HG02571 (cell line): Measurements from ENCODE around the gene CARD16.
"Not testable (repeated sequence)": the region's sequence is repeated elsewhere in the genome, so short reads cannot be mapped to it uniquely, and the experiment has no call there.

Experiments
- ATAC-seq: cut with Tn5 transposase; IDR thresholded peaks from one replicate; pipeline ENCODE4 v1.9.1; 2021; ENCODE audit warnings: mild to moderate bottlenecking, moderate library complexity; ENCODE audit not compliant: unreplicated experiment

The CARD16 gene

GRCh38 chr11:105051559-105051958 is 6.4 kb upstream of the CARD16 start:
- ATAC-seq, result no peak

- no peak for ATAC-seq
Measured at GRCh38 chr11:105049481-105049880, 4.3 kb upstream of the CARD16 start.

- no peak for ATAC-seq
Measured at GRCh38 chr11:105046898-105047579, 1.9 kb upstream of the CARD16 start.

GRCh38 chr11:105045676-105046296 is 651 bp upstream of the CARD16 start:
- ATAC-seq, result no peak

GRCh38 chr11:105042178-105042577 is 3.0 kb downstream of the CARD16 start:
- no peak for ATAC-seq

- ATAC-seq, result no peak
Measured at GRCh38 chr11:105040703-105041102, 4.4 kb downstream of the CARD16 start.

- ATAC-seq, result peak; percentile 94
Measured at GRCh38 chr11:105034813-105035620, 10.1 kb downstream of the CARD16 start, which contains the start of gene CASP1. Gene CASP1, minus strand, starts transcription at chr11:105035144. Its CDS starts 31 bp downstream, at chr11:105035113.

GRCh38 chr11:105034388-105034787 is 10.7 kb downstream of the CARD16 start:
- ATAC-seq, result not testable (repeated sequence)

GRCh38 chr11:105033781-105034180 is 11.4 kb downstream of the CARD16 start:
- ATAC-seq, result no peak

- ATAC-seq, result no peak
Measured at GRCh38 chr11:105033343-105033742, 11.8 kb downstream of the CARD16 start.

GRCh38 chr11:105032495-105032894 is 12.6 kb downstream of the CARD16 start:
- no peak for ATAC-seq

GRCh38 chr11:105027678-105028077 is 17.5 kb downstream of the CARD16 start:
- ATAC-seq, result no peak

- no peak for ATAC-seq
Measured at GRCh38 chr11:105024394-105024793, 20.7 kb downstream of the CARD16 start.

- no peak for ATAC-seq
Measured at GRCh38 chr11:105023003-105023402, 22.1 kb downstream of the CARD16 start, which contains the start of gene CASP5. Gene CASP5, minus strand, starts transcription at chr11:105023168. Its CDS starts 32 bp downstream, at chr11:105023136.

- ATAC-seq, result no peak
Measured at GRCh38 chr11:105022527-105022926, 22.6 kb downstream of the CARD16 start.

GRCh38 chr11:105007463-105007862 is 37.7 kb downstream of the CARD16 start:
- ATAC-seq, result no peak

GRCh38 chr11:105005451-105005845 is 39.7 kb downstream of the CARD16 start:
- no peak for ATAC-seq

- ATAC-seq, result no peak
Measured at GRCh38 chr11:105004021-105004420, 41.1 kb downstream of the CARD16 start.

GRCh38 chr11:105003151-105003550 is 42.0 kb downstream of the CARD16 start:
- no peak for ATAC-seq

GRCh38 chr11:105000797-105001196 is 44.3 kb downstream of the CARD16 start:
- ATAC-seq, result peak; percentile 91

- ATAC-seq, result no peak
Measured at GRCh38 chr11:105000167-105000566, 45.0 kb downstream of the CARD16 start.

GRCh38 chr11:104999721-105000120 is 45.4 kb downstream of the CARD16 start:
- ATAC-seq, result no peak
